Fibroblast of gingiva (primary cell): ENCODE results near the gene DCHS1.

ENCODE experiments used
- DNase-seq: peaks from one replicate; pipeline ENCODE4 v3.0.0-alpha.2; 2011; ENCODE audit warnings: low read depth

Gene DCHS1

DNA sequence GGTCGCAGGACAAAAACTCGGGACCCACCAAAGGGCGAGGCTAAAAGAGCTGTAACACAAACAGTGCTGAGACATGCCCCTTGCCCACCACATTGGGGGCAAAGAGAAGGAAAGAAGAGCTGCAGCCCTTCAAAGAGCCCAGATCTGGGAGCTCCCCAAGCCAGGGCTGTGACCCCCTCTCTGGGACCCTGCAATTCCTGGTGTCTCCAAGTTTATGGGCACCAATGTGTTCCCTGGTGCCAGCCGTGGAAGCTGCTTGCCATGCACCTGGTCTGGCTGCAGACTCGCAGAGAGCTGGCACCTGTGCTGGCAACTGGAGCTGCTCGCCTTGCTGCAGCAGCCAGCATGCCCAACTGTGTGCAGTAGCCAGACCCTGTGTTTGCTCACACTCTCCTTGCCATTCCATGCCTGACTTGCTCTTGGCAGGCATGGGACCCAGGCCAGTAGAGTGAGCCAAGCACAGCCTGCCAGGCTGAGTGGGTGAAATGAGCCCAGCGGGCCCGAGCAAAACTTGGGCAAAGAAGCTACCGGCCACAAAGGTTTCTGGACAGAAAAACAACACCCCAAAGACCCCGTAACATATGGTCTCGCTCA, 68.2 kb downstream of the DCHS1 start:
- DNase-seq = no peak

DNA sequence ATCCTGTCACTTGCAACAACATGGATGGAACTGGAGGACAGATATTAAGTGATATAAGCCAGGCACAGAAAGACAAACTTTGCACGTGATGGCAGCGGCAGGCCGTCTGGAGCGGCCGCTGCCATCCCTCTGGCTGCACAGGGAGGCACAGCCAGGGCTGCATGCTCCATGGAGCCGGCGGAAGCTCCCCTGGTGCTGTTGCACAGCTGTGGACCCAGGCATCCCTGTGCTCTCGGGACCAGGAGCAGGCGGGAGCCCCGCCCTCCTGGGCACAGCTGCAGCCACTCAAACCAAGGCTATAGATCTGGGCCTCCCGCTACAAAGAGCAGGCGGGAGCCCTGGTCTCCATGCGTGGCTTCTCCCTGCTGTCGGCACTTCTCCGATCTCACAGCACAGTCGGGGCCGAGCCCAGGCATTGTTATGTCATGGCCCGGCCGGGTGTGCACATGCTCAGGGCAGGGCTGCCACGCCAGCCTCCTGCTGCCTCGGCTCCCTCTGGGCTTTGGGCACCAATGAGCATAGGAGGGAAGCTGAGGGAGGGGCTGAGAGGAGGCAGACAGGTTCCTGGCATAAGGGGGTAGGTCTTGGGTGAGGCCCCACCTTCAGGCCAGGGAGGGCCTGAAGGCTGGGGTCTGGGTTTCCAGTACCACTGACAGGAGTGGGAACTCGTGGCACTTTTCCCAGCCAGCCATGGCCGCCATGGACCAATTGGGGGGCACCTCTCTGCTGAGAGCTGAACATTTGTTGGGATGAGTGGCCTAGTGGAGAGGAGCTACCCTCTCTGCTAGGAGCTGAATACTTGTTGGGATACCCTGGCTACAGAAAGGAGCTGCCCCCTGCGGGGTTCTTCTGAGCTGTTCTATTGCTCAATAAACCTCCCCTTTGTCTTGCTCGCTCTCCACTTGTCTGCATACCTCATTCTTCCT, 68.9 kb downstream of the DCHS1 start:
- no peak for DNase-seq

DNA sequence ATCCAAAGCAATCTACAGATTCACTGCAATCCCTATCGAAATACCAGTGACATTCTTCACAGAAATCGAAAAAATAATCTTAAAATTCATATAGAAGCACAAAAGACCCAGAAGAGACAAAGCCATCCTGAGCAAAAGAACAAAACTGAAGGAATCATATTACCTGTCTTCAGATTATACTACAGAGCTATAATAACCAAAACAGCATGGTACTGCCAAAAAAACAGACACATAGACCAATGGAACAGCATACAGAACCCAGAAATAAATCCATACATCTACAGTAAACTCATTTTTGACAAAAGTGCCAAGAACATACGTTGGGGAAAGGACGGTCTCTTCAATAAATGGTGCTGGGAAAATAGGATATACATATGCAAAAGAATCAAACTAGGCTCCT, 71.1 kb downstream of the DCHS1 start:
- no peak for DNase-seq

DNA sequence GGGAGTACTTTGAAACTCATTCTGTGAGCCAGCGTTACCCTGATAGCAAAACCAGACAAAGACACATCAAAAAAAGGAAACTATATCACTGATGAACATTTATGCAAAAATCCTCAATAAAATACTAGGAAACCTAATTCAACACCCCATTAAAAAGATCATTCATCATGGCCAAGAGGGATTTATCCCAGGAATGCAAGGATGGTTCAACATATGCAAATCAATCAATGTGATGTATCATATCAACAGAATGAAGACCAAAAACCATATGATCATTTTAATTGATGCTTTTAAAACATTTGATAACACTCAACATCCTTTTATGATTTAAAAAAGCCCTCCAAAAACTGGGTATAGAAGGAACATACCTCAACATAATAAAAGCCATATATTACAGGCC, 72.0 kb downstream of the DCHS1 start:
- no peak for DNase-seq

DNA sequence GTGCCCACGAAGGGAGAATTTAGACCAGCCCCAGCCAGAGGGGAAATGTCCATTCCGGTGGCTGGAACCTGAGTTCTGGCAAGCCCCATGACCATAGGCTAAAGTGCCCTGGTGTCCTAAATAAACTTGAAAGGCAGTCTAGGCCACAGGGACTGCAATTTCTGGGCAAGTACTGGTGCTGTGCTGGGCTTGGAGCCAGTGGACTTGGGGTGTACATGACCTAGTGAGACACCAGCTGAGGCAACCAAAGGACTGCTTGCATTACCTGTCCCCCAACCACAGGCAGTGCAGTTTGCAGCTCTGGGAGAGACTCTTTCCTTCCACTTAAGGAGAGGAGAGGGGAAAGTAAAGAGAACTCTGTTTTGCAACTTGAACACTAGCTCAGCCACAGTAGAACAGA, 75.9 kb downstream of the DCHS1 start:
- no peak for DNase-seq

DNA sequence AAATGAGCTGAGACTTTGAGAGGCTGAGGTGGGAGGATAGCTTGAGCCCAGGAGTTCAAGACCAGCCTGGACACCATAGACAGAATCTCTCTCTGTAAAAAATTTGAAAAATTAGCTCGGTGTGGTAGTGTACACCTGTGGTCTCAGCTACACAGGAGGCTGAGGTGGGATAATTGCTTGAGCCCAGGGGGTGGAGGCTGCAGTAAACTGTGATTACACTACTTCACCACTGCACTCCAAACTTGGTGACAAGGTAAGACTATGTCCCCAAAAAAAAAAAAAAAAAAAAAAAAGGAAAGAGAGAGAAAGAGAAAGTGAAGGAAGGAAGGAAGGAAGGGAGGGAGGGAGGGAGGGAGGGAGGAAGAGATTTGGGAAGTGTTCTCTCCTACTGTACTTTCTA, 77.5 kb downstream of the DCHS1 start:
- no peak for DNase-seq

DNA sequence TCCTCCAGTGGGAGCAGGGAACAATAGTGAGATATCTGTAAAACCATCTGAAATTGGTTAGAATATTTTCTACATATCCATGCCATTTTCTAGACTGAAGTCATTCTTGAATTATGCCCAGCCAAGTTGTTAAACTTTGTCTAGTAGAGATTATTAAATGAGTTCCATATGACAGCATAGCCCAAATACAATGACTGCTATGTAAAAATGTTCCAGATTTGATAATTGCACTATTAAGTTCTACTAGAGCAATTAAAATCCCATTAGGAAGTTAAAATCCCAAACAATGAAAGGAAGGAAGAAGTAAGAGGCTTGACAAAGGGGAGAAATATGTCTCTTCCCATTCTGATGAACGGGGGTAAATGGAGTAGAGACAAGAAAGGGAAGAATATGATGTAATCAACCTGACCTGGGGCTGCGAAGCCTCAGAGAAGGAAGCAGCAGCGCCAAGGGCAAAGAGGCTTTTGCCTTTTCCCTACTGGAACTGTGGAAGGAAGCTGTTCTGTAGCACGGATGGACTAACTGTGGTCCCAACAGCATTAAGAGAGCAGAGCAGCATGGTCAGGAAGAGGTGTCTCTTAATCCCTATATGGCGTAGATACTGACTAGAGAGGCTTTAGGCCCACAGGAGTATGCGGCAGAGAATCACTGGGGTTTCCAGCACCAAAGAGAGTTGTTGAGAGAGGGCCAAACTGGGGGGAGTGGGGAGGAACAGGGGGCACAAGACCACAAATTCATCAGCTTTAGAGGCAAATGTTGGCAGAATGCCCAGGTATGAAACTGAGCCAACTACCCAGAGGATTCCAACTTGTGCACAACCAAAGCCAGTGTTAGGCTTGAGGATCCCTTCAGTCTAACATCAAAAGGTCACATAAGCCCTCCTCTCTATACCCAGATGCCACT, 78.9 kb downstream of the DCHS1 start:
- DNase-seq = peak; percentile 79

DNA sequence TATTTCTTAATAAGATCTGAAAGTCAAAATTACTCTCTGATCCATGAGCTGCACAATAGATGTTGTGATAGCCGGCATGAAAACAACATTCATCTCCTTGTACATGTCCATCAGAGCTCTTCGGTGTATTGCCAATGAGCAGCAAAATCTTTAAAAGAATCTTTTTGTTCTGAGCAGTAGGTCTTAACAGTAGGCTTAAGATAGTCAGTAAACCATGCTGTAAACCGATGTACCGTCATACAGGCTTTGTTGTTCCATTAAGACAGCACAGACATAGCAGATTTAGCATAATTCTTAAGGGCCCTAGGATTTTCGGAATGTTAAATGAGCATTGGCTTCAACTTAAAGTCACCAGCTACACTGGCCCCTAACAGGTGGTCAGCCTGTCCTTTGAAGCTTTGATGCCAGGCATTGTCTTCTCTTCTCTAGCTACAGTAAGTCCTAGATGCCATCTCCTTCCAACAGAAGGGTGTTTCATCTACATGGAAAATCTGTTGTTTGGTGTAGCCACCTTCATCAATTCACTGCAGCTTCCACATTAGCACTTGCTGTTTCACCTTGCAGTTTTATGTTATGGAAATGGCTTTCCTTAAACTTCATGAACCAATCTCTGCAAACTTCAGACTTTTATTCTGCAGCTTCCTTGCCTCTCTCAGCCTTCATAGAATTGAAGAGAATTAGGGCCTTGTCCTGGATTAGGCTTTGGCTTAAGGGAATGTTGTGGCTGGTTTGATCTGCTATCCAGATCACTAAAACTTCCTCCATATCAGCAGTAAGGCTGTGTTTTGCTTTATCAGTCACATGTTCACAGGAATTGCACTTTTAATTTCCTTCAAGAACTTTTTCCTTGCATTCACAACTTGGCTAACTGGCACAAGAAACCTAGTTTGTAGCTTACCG, 80.5 kb downstream of the DCHS1 start:
- no peak for DNase-seq

DNA sequence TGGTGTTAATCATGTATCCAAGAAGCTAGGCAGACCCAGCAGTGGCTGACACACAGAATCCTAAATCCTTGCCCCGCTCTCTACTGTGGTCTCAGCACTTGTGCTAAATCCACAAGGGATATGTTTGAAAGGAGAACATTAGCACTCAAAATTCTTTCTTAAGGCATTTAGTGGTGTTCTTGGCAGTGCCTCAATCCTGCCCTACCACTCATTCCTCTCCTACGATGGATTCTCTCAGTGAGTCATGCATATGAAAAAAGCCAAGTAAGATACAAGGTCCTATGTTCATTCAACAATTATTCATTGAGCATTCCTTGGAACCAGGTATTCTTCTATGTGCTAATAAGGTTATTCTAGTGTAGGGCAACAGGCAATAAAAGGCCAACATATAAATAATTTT, 83.4 kb downstream of the DCHS1 start:
- DNase-seq = peak; percentile 75

DNA sequence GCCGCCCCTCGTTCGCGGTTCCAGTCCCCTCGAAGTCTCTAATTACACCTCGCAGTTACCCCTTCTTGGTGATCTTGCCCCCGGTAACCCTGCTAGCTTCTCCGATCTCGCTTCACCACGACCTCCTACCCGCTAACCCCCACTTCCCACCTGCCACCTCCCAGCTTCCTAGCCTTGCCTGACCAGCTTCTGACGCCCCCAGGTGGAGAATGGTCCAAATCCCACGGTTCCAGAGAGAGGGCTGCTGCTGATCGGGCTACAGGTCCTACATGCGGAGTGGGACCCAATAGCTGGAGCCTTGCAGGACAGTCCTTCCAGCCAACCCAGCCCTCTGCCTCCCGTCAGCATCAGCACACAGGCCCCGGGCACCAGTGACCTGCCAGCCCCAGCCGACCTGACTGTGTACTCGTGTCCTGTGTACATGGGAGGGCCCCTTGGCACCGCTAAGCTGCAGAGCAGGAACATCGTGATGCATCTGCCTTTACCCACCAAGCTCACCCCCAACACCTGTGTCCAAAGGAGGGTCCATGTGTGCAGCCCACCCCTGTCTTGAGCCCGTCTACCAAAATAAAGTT, 84.1 kb downstream of the DCHS1 start:
- no peak for DNase-seq
